Colonic mucosa (tissue), 4 donors: ENCODE measurements around the gene CLIC4. TPM values are rescaled to one million over a fixed set of nuclear protein-coding genes. Genes with fewer than 3 reads are reported as not detected.
"Not testable (repeated sequence)": the region's sequence is repeated elsewhere in the genome, so short reads cannot be mapped to it uniquely, and the experiment has no call there.

Experiments
- DNase-seq: peaks from one replicate; pipeline ENCODE4 v3.0.0-alpha.2; 2020
- H3K27ac ChIP-seq: fragments of 200-600 bp; one replicate; pipeline ENCODE4 v1.8.0; 2021
- H3K27me3 ChIP-seq: fragments of 200-600 bp; one replicate; pipeline ENCODE4 v1.8.0; 2021
- H3K36me3 ChIP-seq: fragments of 200-600 bp; one replicate; pipeline ENCODE4 v1.8.0; 2021
- H3K4me1 ChIP-seq: fragments of 200-600 bp; one replicate; pipeline ENCODE4 v1.8.0; 2021; ENCODE audit warnings: mild to moderate bottlenecking
- H3K4me3 ChIP-seq: fragments of 200-600 bp; one replicate; pipeline ENCODE4 v1.8.0; 2021
- H3K9ac ChIP-seq, 2 donors: one replicate each; pipeline ENCODE4 v1.7.0; 2013; ENCODE audit warnings: control low read depth in 2 of 2, low read depth in 2 of 2, low read length in 2 of 2
- H3K9me3 ChIP-seq: fragments of 200-600 bp; one replicate; pipeline ENCODE4 v1.8.0; 2021
- intact Hi-C: fragments of 100-400 bp; cut with DNase I; formaldehyde crosslinking; loops from one replicate; pipeline ENCODE4 v1.14.1; 2022
- total RNA-seq, 2 donors: library from RNA; stranded (reverse); fragmentation: NEBNext Ultra II Directional in 1 of 2; extraction: Animal tissue kit (Norgen Biotek cat#: 25700) in 1 of 2; gene quantifications; one replicate each; pipeline ENCODE4 v1.2.1, GENCODE V29; 2021
- TF ChIP-seq, protein P1 (sequence below): fragments of 200-600 bp; IDR thresholded peaks from one replicate; pipeline ENCODE4 v1.8.0; 2022; ENCODE audit warnings: antibody characterized with exemption, mild to moderate bottlenecking
- donor health status: healthy.
- donor health status: DM: no; HTN: no; CAD: no.
- donor health status: DM: no; HTN: no; CAD: no.

The CLIC4 gene
- total RNA-seq, 2 donors from 2014 or later, result 38.0 to 84.8 TPM

DNA sequence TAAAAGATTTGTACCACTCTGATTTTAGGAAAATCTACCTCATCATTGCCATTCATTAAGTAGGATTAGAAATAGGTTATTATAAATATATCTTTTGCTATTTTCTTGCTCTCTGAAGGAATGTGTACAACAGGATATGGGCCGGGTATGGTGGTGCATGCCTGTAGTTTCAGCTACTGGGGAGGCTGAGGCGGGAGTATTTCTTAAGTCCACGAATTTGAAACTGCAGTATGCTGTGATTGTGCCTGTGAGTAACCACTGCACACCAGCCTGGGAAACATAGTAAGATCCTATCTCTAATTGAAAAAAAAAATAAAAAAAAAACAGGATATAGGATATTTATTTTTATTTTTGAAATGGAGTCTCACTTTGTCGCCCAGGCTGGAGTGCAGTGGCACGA is 50.0 kb downstream of the CLIC4 start:
- TF ChIP-seq, protein P1, sequence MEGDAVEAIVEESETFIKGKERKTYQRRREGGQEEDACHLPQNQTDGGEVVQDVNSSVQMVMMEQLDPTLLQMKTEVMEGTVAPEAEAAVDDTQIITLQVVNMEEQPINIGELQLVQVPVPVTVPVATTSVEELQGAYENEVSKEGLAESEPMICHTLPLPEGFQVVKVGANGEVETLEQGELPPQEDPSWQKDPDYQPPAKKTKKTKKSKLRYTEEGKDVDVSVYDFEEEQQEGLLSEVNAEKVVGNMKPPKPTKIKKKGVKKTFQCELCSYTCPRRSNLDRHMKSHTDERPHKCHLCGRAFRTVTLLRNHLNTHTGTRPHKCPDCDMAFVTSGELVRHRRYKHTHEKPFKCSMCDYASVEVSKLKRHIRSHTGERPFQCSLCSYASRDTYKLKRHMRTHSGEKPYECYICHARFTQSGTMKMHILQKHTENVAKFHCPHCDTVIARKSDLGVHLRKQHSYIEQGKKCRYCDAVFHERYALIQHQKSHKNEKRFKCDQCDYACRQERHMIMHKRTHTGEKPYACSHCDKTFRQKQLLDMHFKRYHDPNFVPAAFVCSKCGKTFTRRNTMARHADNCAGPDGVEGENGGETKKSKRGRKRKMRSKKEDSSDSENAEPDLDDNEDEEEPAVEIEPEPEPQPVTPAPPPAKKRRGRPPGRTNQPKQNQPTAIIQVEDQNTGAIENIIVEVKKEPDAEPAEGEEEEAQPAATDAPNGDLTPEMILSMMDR, result no peak
- no peak overlapping the region for H3K9ac ChIP-seq
- no peak overlapping the region for H3K27ac ChIP-seq
- H3K27me3 ChIP-seq, result no peaks in the 10 kb centered on the region
- no peaks in the 10 kb centered on the region for H3K36me3 ChIP-seq
- no peaks in the 10 kb centered on the region for H3K9me3 ChIP-seq
- DNase-seq, result no peak
- no peak overlapping the region for H3K4me3 ChIP-seq
- peaks cover 3% of the 10 kb centered on the region for H3K4me1 ChIP-seq
- intact Hi-C loops, result no loop called here

DNA sequence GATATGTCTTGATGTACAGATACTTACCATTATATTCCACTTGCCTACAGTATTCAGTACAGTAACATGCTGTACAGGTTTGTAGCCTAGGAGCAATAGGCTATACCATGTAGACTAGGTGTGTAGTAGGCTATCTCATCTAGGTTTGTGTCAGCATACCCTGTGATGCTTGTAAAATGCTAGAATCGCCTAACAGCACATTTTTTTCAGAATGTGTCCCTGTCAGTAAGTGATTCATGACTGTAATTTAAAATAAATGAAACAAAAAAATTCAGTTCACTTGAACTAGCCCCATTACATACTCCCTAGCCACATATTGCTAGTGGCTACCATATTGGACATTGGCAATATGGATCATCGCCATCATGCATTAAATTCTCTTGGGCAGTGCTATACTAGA is 51.3 kb downstream of the CLIC4 start:
- no peak overlapping the region for H3K9ac ChIP-seq
- H3K4me1 ChIP-seq, result peaks cover 3% of the 10 kb centered on the region
- intact Hi-C loops, result no loop called here
- H3K27me3 ChIP-seq, result no peaks in the 10 kb centered on the region
- no peaks in the 10 kb centered on the region for H3K9me3 ChIP-seq
- DNase-seq, result no peak
- H3K27ac ChIP-seq, result no peak overlapping the region
- no peaks in the 10 kb centered on the region for H3K36me3 ChIP-seq
- TF ChIP-seq, protein P1, result no peak
- no peak overlapping the region for H3K4me3 ChIP-seq

DNA sequence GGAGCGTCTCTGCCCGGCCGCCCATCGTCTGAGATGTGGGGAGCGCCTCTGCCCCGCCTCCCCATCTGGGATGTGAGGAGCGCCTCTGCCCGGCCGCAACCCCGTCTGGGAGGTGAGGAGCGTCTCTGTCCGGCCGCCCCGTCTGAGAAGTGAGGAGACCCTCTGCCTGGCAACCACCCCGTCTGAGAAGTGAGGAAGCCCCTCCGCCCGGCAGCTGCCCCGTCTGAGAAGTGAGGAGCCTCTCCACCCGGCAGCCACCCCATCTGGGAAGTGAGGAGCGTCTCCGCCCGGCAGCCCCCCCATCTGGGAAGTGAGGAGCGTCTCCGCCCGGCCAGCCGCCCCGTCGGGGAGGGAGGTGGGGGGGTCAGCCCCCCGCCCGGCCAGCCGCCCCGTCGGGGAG is 54.0 kb downstream of the CLIC4 start:
- DNase-seq, H3K9ac ChIP-seq, H3K27me3 ChIP-seq, H3K4me1 ChIP-seq, H3K9me3 ChIP-seq, H3K4me3 ChIP-seq, intact Hi-C loops, H3K27ac ChIP-seq, H3K36me3 ChIP-seq: not testable (repeated sequence)

DNA sequence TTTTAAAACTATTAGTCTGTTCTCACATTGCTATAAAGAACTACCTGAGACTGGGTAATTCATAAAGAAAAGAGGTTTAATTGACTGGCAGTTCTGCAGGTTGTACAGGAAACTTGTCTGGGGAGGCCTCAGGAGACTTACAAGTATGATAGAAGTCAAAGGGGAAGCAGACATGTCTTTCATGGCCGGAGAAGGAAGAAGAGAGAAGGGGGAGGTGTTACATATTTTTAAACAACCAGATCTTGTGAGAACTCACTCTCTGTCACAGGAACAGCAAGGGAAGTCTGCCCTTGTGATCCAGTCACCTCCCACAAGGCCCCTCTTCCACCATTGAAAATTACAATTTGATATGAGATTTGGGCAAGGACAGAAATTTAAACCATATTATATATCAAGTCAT is 55.9 kb downstream of the CLIC4 start:
- no peak overlapping the region for H3K9ac ChIP-seq
- intact Hi-C loops, result no loop called here
- no peaks in the 10 kb centered on the region for H3K4me1 ChIP-seq
- DNase-seq, result no peak
- H3K4me3 ChIP-seq, result no peak overlapping the region
- H3K9me3 ChIP-seq, result no peaks in the 10 kb centered on the region
- no peaks in the 10 kb centered on the region for H3K36me3 ChIP-seq
- TF ChIP-seq, protein P1, result no peak
- no peaks in the 10 kb centered on the region for H3K27me3 ChIP-seq
- no peak overlapping the region for H3K27ac ChIP-seq

DNA sequence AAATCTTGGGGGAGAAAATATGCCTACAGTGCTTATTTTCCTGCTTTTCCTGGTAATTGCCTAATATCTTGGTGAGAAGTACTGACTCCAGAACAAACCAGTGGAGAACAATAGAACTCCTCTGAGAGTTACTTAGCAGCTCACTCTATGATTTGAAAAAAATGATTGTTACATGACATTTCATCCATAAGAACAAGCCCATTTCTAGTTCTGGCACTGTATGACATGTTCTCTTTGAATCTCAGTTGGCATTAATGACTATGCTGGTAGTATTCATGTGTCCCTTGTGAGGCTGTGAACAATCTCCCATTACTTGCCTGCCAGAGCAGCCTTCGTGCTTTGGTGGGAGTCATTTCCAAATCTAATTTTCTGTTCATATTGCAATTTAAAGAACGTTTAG is 58.0 kb downstream of the CLIC4 start:
- no peaks in the 10 kb centered on the region for H3K36me3 ChIP-seq
- DNase-seq, result no peak

DNA sequence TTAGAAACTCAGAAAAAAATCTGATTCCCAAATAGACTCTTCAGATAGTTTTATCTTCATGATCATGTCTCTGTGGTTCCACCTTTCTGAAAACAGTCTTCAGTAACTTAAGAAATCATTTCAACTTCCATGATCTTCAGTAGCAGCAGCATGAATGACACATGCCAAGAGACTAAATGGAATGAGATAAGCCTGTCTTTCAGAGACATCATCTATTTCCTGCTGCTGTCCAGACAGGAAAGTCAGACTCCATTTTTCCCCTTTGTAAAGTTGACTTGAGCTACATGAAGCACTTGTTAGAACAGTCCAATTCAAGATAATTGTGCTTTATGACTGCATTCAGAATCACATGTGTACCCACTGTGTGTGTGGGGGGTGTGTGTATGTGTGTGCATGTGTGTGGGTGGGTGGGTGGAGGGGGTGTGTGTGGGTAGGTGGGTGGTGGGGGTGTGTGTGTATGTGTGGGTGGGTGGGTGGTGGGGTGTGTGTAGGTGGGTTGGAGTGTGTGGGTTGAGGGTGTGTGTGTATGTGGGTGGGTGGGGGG is 58.8 kb downstream of the CLIC4 start:
- Histone ChIP-seq H3K9ac (no peak overlapping the region), H3K27ac (no peak overlapping the region), H3K9me3 (no peaks in the 10 kb centered on the region), H3K4me1 (no peaks in the 10 kb centered on the region), H3K36me3 (no peaks in the 10 kb centered on the region), H3K4me3 (no peak overlapping the region), H3K27me3 (no peaks in the 10 kb centered on the region)
- intact Hi-C loops, result no loop called here
- TF ChIP-seq, protein P1, result no peak
- no peak for DNase-seq

More for the DNA sequence above, 58.0 kb downstream of the CLIC4 start:
- H3K9me3 ChIP-seq, result no peaks in the 10 kb centered on the region
- no peak overlapping the region for H3K27ac ChIP-seq
- H3K4me1 ChIP-seq, result no peaks in the 10 kb centered on the region
- TF ChIP-seq, protein P1, result no peak
- no peak overlapping the region for H3K9ac ChIP-seq
- no peak overlapping the region for H3K4me3 ChIP-seq
- intact Hi-C loops, result no loop called here
- H3K27me3 ChIP-seq, result no peaks in the 10 kb centered on the region
